Panc1 (cell line): Measurements from ENCODE around the gene LMF1. TPM values are rescaled to one million over a fixed set of nuclear protein-coding genes. Genes with fewer than 3 reads are reported as not detected.

Experiments
- ATAC-seq: fragments of 200-7000 bp; cut with Tn5 transposase; 2 replicates; pipeline ENCODE4 v1.9.1; 2020; ENCODE audit warnings: mild to moderate bottlenecking, moderate library complexity
- BruUV-seq: library from RNA; stranded (reverse); fragments of 400-500 nt; replicated peaks from 2 replicates; lab custom pipeline; 2021; lab: Mats Ljungman, UMichigan
- CTCF ChIA-PET: fragments of 300-600 bp; sonication (Branson Sonifier 250); formaldehyde crosslinking; loops from one replicate; lab custom pipeline; 2022; ENCODE audit warnings: antibody characterized with exemption; lab: Charles Lee
- POLR2A ChIA-PET: fragments of 300-600 bp; sonication (Branson Sonifier 250); formaldehyde crosslinking; loops from one replicate; lab custom pipeline; 2022; ENCODE audit warnings: antibody characterized with exemption; lab: Charles Lee
- DNase-seq: peaks from one replicate; pipeline ENCODE4 v3.0.0-alpha.2; 2010; ENCODE audit warnings: low read depth, low spot score
- H3K27ac ChIP-seq: 2 replicates; pipeline ENCODE4 v1.5.1; 2011; ENCODE audit warnings: mild to moderate bottlenecking, low read length, inconsistent platforms
- H3K27me3 ChIP-seq: fragments of 200-500 bp; sonication (Bioruptor generic); 2 replicates; pipeline ENCODE4 v1.6.0; 2014; ENCODE audit warnings: low read length, inconsistent platforms; ENCODE audit not compliant: control insufficient read depth, insufficient read depth
- H3K36me3 ChIP-seq: fragments of 200-500 bp; sonication (Bioruptor generic); 2 replicates; pipeline ENCODE4 v1.5.1; 2014; ENCODE audit warnings: inconsistent platforms, mild to moderate bottlenecking, low read length, moderate library complexity; ENCODE audit not compliant: control insufficient read depth, insufficient read depth
- H3K4me1 ChIP-seq: 2 replicates; pipeline ENCODE4 v1.5.1; 2011; ENCODE audit warnings: inconsistent platforms, mild to moderate bottlenecking, low read length, moderate library complexity; ENCODE audit not compliant: control insufficient read depth, insufficient read depth
- H3K4me3 ChIP-seq, 2 experiments: 2 replicates each; pipeline ENCODE4 v1.5.1; 2011 to 2012; ENCODE audit warnings: low read depth in 2 of 2, low read length in 2 of 2, mild to moderate bottlenecking in 2 of 2, inconsistent platforms in 1 of 2, moderate library complexity in 1 of 2
- H3K9me3 ChIP-seq: fragments of 200-500 bp; sonication (Bioruptor generic); 2 replicates; pipeline ENCODE4 v1.5.1; 2014; ENCODE audit warnings: low read depth, mild to moderate bottlenecking, inconsistent platforms, low read length, moderate library complexity; ENCODE audit not compliant: control insufficient read depth, insufficient read depth
- CTCF ChIP-seq: fragments of 450-650 bp; IDR thresholded peaks from 2 replicates; pipeline ENCODE4 v1.5.1; 2017; ENCODE audit warnings: mild to moderate bottlenecking
- POLR2AphosphoS5 ChIP-seq: IDR thresholded peaks from 2 replicates; pipeline ENCODE4 v1.6.1; 2012; ENCODE audit warnings: mild to moderate bottlenecking, low read depth, low read length, moderate library complexity
- SIN3A ChIP-seq: IDR thresholded peaks from 2 replicates; pipeline ENCODE4 v1.6.1; 2012; ENCODE audit warnings: low read depth, mild to moderate bottlenecking, low read length, moderate library complexity, borderline replicate concordance; ENCODE audit not compliant: insufficient read depth
- TCF7L2 ChIP-seq: IDR thresholded peaks from 2 replicates; pipeline ENCODE4 v1.6.1; 2011; ENCODE audit warnings: mild to moderate bottlenecking, low read depth, low read length, inconsistent platforms
- in situ Hi-C: cut with HindIII; loops from 2 replicates; pipeline ENCODE4 v1.10.0; 2016; ENCODE audit warnings: low sequenced_read_pairs, low pct_unique_long_range_greater_than_20kb
- intact Hi-C: fragments of 100-400 bp; cut with micrococcal nuclease; formaldehyde crosslinking; loops from one replicate; pipeline ENCODE4 v1.10.0; 2022; ENCODE audit not compliant: unreplicated experiment
- total RNA-seq: library from RNA; stranded (reverse); gene quantifications from one replicate; pipeline ENCODE4 v1.2.1, GENCODE V29; 2021; ENCODE audit not compliant: unreplicated experiment
- TF ChIP-seq, protein P1 (sequence below), 2 experiments: IDR thresholded peaks; 2 replicates each; pipeline ENCODE4 v1.6.1; 2011 to 2012; ENCODE audit warnings: low read depth in 2 of 2, control low read depth in 1 of 2, low read length in 1 of 2, mild to moderate bottlenecking in 1 of 2, moderate library complexity in 1 of 2; ENCODE audit not compliant: insufficient read depth in 1 of 2

Gene LMF1
- total RNA-seq, 1 experiment from 2014 or later = 24.3 TPM

- H3K27ac ChIP-seq = no peak overlapping the region
- ChIA-PET CTCF (no interaction called here), POLR2A (no interaction called here)
- no peak for TF ChIP-seq SIN3A
- TF ChIP-seq POLR2AphosphoS5 = no peak
- TF ChIP-seq, protein P1, sequence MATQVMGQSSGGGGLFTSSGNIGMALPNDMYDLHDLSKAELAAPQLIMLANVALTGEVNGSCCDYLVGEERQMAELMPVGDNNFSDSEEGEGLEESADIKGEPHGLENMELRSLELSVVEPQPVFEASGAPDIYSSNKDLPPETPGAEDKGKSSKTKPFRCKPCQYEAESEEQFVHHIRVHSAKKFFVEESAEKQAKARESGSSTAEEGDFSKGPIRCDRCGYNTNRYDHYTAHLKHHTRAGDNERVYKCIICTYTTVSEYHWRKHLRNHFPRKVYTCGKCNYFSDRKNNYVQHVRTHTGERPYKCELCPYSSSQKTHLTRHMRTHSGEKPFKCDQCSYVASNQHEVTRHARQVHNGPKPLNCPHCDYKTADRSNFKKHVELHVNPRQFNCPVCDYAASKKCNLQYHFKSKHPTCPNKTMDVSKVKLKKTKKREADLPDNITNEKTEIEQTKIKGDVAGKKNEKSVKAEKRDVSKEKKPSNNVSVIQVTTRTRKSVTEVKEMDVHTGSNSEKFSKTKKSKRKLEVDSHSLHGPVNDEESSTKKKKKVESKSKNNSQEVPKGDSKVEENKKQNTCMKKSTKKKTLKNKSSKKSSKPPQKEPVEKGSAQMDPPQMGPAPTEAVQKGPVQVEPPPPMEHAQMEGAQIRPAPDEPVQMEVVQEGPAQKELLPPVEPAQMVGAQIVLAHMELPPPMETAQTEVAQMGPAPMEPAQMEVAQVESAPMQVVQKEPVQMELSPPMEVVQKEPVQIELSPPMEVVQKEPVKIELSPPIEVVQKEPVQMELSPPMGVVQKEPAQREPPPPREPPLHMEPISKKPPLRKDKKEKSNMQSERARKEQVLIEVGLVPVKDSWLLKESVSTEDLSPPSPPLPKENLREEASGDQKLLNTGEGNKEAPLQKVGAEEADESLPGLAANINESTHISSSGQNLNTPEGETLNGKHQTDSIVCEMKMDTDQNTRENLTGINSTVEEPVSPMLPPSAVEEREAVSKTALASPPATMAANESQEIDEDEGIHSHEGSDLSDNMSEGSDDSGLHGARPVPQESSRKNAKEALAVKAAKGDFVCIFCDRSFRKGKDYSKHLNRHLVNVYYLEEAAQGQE (IDR thresholded peaks at IDR 0.05; ENCODE audit: insufficient read depth in 1 of 2, low read depth in 2 of 2, low read length in 1 of 2) = no peak
- TF ChIP-seq TCF7L2 = no peak
- no peak for TF ChIP-seq CTCF
- BruUV-seq = no TSS peak
- H3K4me1 ChIP-seq = no peaks in the 10 kb centered on the region
- H3K27me3 ChIP-seq = no peaks in the 10 kb centered on the region
- in situ Hi-C loops (no loop called here), intact Hi-C loops (no loop called here)
- DNase-seq = no peak
- no peaks in the 10 kb centered on the region for H3K36me3 ChIP-seq
- H3K4me3 ChIP-seq = no peak overlapping the region
- peaks cover 5% of the 10 kb centered on the region; the same call in 1 of the 2 replicates for H3K9me3 ChIP-seq
- ATAC-seq = no peak
Observed at GRCh38 chr16:886084-886543, 84.7 kb downstream of the LMF1 start.

DNA sequence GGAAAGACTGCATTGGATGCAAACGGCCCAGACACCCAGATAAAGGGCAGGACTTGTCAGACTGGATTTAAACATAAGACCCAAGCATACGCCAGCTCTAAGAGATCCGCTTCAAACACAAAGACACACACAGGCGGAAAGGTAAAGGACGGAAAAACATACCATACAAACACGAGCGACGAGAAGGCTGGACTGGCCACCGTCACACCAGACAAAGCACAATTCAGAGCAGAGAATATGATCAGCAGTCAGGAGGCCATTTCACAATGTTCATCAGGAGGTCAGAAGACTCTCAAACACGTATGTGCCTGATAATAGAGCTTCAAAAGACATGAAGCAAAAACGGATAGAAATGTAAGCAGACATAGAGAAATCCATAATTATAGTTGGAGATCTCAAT, 85.4 kb downstream of the LMF1 start:
- Histone ChIP-seq H3K27me3 (no peaks in the 10 kb centered on the region), H3K36me3 (no peaks in the 10 kb centered on the region), H3K4me3 (no peak overlapping the region), H3K9me3 (peaks cover 5% of the 10 kb centered on the region; the same call in 1 of the 2 replicates), H3K27ac (no peak overlapping the region), H3K4me1 (no peaks in the 10 kb centered on the region)
- intact Hi-C loops = no loop called here
- ChIA-PET CTCF (no interaction called here), POLR2A (no interaction called here)
- no TSS peak for BruUV-seq
- DNase-seq (no peak), ATAC-seq (no peak)
- in situ Hi-C loops = no loop called here
- TF ChIP-seq TCF7L2 (no peak), CTCF (no peak), POLR2AphosphoS5 (no peak), SIN3A (no peak)
- TF ChIP-seq, protein P1 (IDR thresholded peaks at IDR 0.05; ENCODE audit: insufficient read depth in 1 of 2, low read depth in 2 of 2, low read length in 1 of 2) = no peak
